ENCODE measurements around the gene MXRA8.

- TF ChIP-seq CTCF (IDR thresholded peaks at IDR 0.05; ENCODE audit: insufficient read depth, low read length, poor library complexity, severe bottlenecking) (no peak), EZH2phosphoT487 (conservative IDR thresholded peaks at IDR 0.05; ENCODE audit: low read length) (no peak)
Observed at GRCh38 chr1:1318131-1318652, 40.2 kb downstream of the MXRA8 start.
